IPS-15b (cell line): ENCODE data around the gene CFAP157.

Source experiments
- H3K27me3 ChIP-seq: one replicate; pipeline ENCODE4 v1.6.1; 2013; ENCODE audit warnings: low read length; ENCODE audit not compliant: control insufficient read depth, insufficient read depth
- H3K36me3 ChIP-seq: one replicate; pipeline ENCODE4 v1.6.1; 2013; ENCODE audit warnings: low read length; ENCODE audit not compliant: control insufficient read depth, insufficient read depth
- H3K4me1 ChIP-seq: one replicate; pipeline ENCODE4 v1.6.1; 2013; ENCODE audit warnings: mild to moderate bottlenecking, low read length; ENCODE audit not compliant: control insufficient read depth, insufficient read depth
- H3K4me3 ChIP-seq: one replicate; pipeline ENCODE4 v1.5.1; 2013; ENCODE audit warnings: low read depth, low read length
- H3K9ac ChIP-seq: one replicate; pipeline ENCODE4 v1.6.1; 2013; ENCODE audit warnings: low read depth, mild to moderate bottlenecking, low read length
- H3K9me3 ChIP-seq: one replicate; pipeline ENCODE4 v1.6.1; 2013; ENCODE audit warnings: mild to moderate bottlenecking, low read length; ENCODE audit not compliant: control insufficient read depth, insufficient read depth

Gene CFAP157

GRCh38 chr9:127694890-127695720 lies 11.7 kb upstream of the CFAP157 start:
- no peak overlapping the region for H3K4me3 ChIP-seq
- no peaks in the 10 kb centered on the region for H3K27me3 ChIP-seq
- H3K4me1 ChIP-seq, result peaks cover 2% of the 10 kb centered on the region
- no peak overlapping the region for H3K9ac ChIP-seq
- H3K36me3 ChIP-seq, result no peaks in the 10 kb centered on the region
- H3K9me3 ChIP-seq, result no peaks in the 10 kb centered on the region

GRCh38 chr9:127697575-127697974 lies 9.2 kb upstream of the CFAP157 start:
- Histone ChIP-seq H3K4me3 (no peak overlapping the region), H3K9ac (no peak overlapping the region)

DNA sequence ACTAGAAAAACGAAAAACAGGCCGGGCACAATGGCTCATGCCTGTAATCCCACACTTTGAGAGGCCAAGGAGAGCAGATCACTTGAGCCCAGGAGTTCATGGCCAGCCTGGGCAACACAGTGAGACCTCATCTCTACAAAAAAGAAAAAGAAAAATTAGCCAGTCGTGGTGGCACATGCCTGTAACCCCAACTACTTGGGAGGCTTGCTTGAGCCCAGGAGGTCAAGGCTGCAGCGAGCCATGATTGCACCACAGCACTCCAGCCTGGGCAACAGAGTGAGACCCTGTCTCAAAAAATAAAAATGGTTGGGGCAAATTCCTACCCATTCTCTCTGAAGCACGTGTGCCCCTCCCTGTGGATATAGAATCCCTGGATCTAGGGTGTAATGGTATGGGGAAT lies 8.4 kb upstream of the CFAP157 start:
- Histone ChIP-seq H3K9me3 (no peaks in the 10 kb centered on the region), H3K4me3 (no peak overlapping the region), H3K27me3 (no peaks in the 10 kb centered on the region), H3K4me1 (peaks cover 2% of the 10 kb centered on the region), H3K9ac (no peak overlapping the region), H3K36me3 (no peaks in the 10 kb centered on the region)

More at GRCh38 chr9:127697575-127697974, 9.2 kb upstream of the CFAP157 start:
- H3K9me3 ChIP-seq, result no peaks in the 10 kb centered on the region
- no peaks in the 10 kb centered on the region for H3K27me3 ChIP-seq
- no peaks in the 10 kb centered on the region for H3K36me3 ChIP-seq
- H3K4me1 ChIP-seq, result peaks cover 2% of the 10 kb centered on the region

- Histone ChIP-seq H3K36me3 (no peaks in the 10 kb centered on the region), H3K4me1 (peaks cover 2% of the 10 kb centered on the region), H3K27me3 (no peaks in the 10 kb centered on the region), H3K4me3 (peak overlapping the region; percentile 52), H3K9me3 (no peaks in the 10 kb centered on the region), H3K9ac (peak overlapping the region; percentile 70)
Measured at GRCh38 chr9:127698985-127699670, 7.7 kb upstream of the CFAP157 start.

DNA sequence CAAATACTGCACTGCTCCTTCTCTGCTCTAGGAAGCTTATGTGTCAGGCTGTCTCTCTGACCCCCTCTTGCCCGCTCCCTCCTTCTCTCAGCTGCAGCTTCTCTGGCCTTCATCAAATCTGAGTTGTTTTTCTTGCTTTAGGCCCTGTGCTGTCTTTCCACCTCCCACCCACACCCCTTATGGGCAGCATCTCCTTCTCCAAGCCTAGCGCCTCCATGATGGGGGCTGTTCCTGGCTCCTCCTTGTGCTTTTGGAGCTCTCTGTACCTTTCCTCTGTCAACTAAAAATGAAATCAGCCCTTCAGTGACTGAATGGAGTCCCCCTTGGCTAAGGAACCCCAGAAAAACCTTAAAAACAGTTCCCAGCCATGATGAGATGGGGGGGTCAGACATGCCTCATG lies 6.6 kb upstream of the CFAP157 start:
- no peaks in the 10 kb centered on the region for H3K36me3 ChIP-seq
- no peaks in the 10 kb centered on the region for H3K9me3 ChIP-seq
- no peak overlapping the region for H3K4me3 ChIP-seq
- H3K4me1 ChIP-seq, result peaks cover 2% of the 10 kb centered on the region
- H3K9ac ChIP-seq, result no peak overlapping the region
- H3K27me3 ChIP-seq, result no peaks in the 10 kb centered on the region

GRCh38 chr9:127700594-127701255 lies 6.1 kb upstream of the CFAP157 start:
- no peaks in the 10 kb centered on the region for H3K27me3 ChIP-seq
- H3K9me3 ChIP-seq, result no peaks in the 10 kb centered on the region
- no peak overlapping the region for H3K4me3 ChIP-seq
- peaks cover 2% of the 10 kb centered on the region for H3K4me1 ChIP-seq
- H3K36me3 ChIP-seq, result no peaks in the 10 kb centered on the region
- H3K9ac ChIP-seq, result no peak overlapping the region

- H3K36me3 ChIP-seq, result no peaks in the 10 kb centered on the region
- H3K9ac ChIP-seq, result no peak overlapping the region
- H3K4me3 ChIP-seq, result no peak overlapping the region
- H3K27me3 ChIP-seq, result no peaks in the 10 kb centered on the region
- no peaks in the 10 kb centered on the region for H3K9me3 ChIP-seq
- peaks cover 2% of the 10 kb centered on the region for H3K4me1 ChIP-seq
Measured at GRCh38 chr9:127703289-127703946, 3.4 kb upstream of the CFAP157 start.

GRCh38 chr9:127705577-127706379 lies 1.0 kb upstream of the CFAP157 start:
- H3K9ac ChIP-seq, result no peak overlapping the region
- no peak overlapping the region for H3K4me3 ChIP-seq

GRCh38 chr9:127707766-127708165 lies 978 bp downstream of the CFAP157 start:
- H3K4me1 ChIP-seq, result peaks cover 10% of the 10 kb centered on the region
- H3K27me3 ChIP-seq, result no peaks in the 10 kb centered on the region
- no peak overlapping the region for H3K9ac ChIP-seq
- H3K4me3 ChIP-seq, result no peak overlapping the region
- H3K9me3 ChIP-seq, result no peaks in the 10 kb centered on the region
- H3K36me3 ChIP-seq, result no peaks in the 10 kb centered on the region

More at GRCh38 chr9:127705577-127706379, 1.0 kb upstream of the CFAP157 start:
- Histone ChIP-seq H3K36me3 (no peaks in the 10 kb centered on the region), H3K4me1 (no peaks in the 10 kb centered on the region), H3K27me3 (no peaks in the 10 kb centered on the region), H3K9me3 (no peaks in the 10 kb centered on the region)

- Histone ChIP-seq H3K36me3 (no peaks in the 10 kb centered on the region), H3K9ac (no peak overlapping the region)
Measured at GRCh38 chr9:127708952-127709587, 2.3 kb downstream of the CFAP157 start.

More at GRCh38 chr9:127708952-127709587, 2.3 kb downstream of the CFAP157 start:
- no peak overlapping the region for H3K4me3 ChIP-seq
- peaks cover 10% of the 10 kb centered on the region for H3K4me1 ChIP-seq
- no peaks in the 10 kb centered on the region for H3K9me3 ChIP-seq
- no peaks in the 10 kb centered on the region for H3K27me3 ChIP-seq
